Retinal pigment epithelial cell (primary cell): ENCODE data around the gene PPIB.
A peak's percentile ranks its signal among the peaks of the same experiment; 100 is the strongest.

Source experiments
- DNase-seq: peaks from one replicate; pipeline ENCODE4 v3.0.0-alpha.2; 2010; ENCODE audit warnings: low read depth
- H3K4me3 ChIP-seq: 2 replicates; pipeline ENCODE4 v1.5.1; 2011; ENCODE audit warnings: mild to moderate bottlenecking, low read length, control low read depth, moderate library complexity
- CTCF ChIP-seq: conservative IDR thresholded peaks from 2 replicates; pipeline ENCODE4 v1.5.1; 2011; ENCODE audit warnings: low read depth, low read length, control low read depth, inconsistent platforms

PPIB gene

GRCh38 chr15:64162869-64163658, at the start of gene PPIB:
PPIB (minus strand) TSS chr15:64163022; CDS start chr15:64162986, 36 bp downstream.
- DNase-seq = peak; percentile 90
- peak within 1 kb of the TSS; percentile 91 for H3K4me3 ChIP-seq
- TF ChIP-seq CTCF = peak; percentile 47

DNA sequence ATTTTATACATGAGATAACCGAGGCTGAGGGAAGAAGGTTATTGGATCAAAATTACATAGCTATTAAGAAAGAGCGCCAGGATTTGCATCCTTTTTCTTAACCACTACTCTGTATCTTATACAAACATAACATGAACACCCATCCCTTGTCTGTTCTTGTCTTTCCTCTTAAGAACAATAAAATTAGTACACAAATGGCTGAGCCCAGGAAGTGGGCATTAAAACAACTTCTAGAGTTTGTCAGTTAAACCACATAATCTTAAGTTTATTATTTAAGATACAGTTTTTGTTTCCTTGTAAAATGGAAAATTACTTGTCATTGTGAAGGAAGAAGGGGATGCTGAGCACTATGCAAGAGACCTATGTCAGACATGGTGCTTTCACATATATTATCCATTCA, 48.9 kb upstream of the PPIB start:
- no peak for DNase-seq
- H3K4me3 ChIP-seq = no peak overlapping the region
- TF ChIP-seq CTCF = no peak

DNA sequence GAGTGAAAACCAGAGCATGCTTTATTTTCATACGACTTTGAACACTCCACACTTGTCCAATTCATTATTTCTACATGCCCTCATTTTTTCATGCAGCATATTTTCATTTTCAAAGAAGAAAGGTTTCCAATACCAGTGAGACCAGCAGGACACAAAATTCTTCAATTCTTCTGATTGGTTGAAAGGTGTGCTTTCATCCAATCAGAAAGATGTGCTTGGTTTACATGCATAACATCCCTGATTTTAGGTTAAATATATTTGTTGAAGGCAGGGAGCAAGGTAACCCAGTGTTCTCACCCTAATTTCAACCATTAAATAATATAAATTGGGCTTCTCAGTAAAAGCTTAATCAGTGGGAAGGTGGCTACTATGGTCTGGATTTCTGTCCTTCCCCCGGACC, 47.5 kb upstream of the PPIB start:
- H3K4me3 ChIP-seq = no peak overlapping the region
- no peak for DNase-seq
- TF ChIP-seq CTCF = no peak

DNA sequence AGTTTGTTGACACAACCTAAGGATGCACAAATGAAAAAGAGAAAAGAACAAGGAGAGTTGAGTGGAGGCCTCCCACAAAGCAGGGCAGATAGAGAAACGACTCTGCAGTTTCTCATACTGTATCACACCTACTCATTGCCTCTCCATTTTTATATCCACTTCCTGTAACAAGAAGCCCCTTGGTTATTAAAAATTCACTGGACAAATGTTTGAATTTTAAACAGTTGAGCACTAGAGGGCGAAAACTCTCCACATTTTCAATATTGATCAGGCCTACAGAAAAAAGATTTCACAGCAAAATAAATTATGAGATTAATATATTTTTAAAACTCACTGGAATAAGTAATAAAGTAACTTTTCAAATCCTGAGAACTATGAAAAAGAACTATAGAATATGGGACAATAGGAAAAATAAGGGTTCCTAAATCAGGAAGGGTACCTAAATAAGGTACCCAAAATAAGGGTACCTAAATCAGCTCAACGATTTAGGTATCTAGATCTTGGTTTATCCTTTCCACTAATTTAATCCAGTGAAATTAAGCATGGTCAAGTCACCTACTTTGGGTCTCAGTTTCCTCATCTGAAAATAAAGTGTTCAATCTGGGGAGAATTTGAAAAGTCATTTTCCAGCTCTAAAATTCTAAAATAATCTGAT, 47.0 kb upstream of the PPIB start:
- no peak overlapping the region for H3K4me3 ChIP-seq
- no peak for DNase-seq
- peak; percentile 50 for TF ChIP-seq CTCF

GRCh38 chr15:64205202-64205601, 42.4 kb upstream of the PPIB start:
- DNase-seq = no peak
- no peak for TF ChIP-seq CTCF
- H3K4me3 ChIP-seq = no peak overlapping the region

DNA sequence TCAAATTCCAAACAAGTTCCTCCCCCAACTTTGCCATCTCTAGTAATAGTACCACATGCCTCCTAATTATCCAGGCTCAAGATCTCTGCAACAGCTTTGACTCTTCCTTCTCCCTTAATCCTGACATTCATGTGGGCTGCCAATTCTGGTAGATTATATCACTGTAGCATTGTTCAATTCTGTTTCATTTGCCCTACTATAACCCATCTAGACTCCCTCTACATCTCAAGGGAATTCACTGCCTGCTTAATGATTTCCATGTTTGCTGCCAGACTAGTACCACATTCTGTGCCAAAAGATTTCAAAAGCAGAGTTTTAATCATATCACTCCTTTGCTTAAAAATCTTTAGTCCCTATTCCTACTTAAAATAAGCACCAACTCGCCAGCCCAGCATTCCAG, 34.6 kb upstream of the PPIB start:
- DNase-seq = no peak
- no peak for TF ChIP-seq CTCF
- H3K4me3 ChIP-seq = no peak overlapping the region

GRCh38 chr15:64193971-64194370, 31.1 kb upstream of the PPIB start:
- no peak overlapping the region for H3K4me3 ChIP-seq
- TF ChIP-seq CTCF = peak; percentile 25
- DNase-seq = peak; percentile 27
